A549 (cell line): Measurements from ENCODE around the gene C1QBP.

Experiments used
- CTCF ChIP-seq: fragments of >200 bp; sonication (Bioruptor Twin); formaldehyde crosslinking; IDR thresholded peaks from 3 replicates; pipeline ENCODE4 v1.5.1; 2016
- KDM1A ChIP-seq: fragments of 200-600 bp; sonication (generic); IDR thresholded peaks from 2 replicates; pipeline ENCODE4 v1.6.1; 2016; ENCODE audit warnings: low read depth, mild to moderate bottlenecking
- MAX ChIP-seq: IDR thresholded peaks from 2 replicates; pipeline ENCODE4 v1.6.1; 2012
- PHF8 ChIP-seq: fragments of 200-600 bp; sonication (generic); IDR thresholded peaks from 2 replicates; pipeline ENCODE4 v1.6.1; 2016; ENCODE audit warnings: low read depth, mild to moderate bottlenecking, antibody characterized with exemption, moderate library complexity, borderline replicate concordance
- POLR2A ChIP-seq: IDR thresholded peaks from 2 replicates; pipeline ENCODE4 v1.6.1; 2012; ENCODE audit warnings: mild to moderate bottlenecking, low read length
- POLR2AphosphoS2 ChIP-seq: conservative IDR thresholded peaks from 2 replicates; pipeline ENCODE4 v1.6.1; 2012; ENCODE audit warnings: low read length, improper control_type of control experiment, inconsistent platforms
- RCOR1 ChIP-seq: fragments of 150-350 bp; IDR thresholded peaks from 2 replicates; pipeline ENCODE4 v1.6.1; 2014; ENCODE audit warnings: antibody characterized with exemption, low read length, low read depth
- RFX5 ChIP-seq: fragments of 450-650 bp; IDR thresholded peaks from 2 replicates; pipeline ENCODE4 v1.7.1; 2014; ENCODE audit warnings: antibody characterized with exemption, mild to moderate bottlenecking, moderate library complexity
- RNF2 ChIP-seq: fragments of 200-600 bp; sonication (generic); IDR thresholded peaks from 2 replicates; pipeline ENCODE4 v1.6.1; 2016; ENCODE audit warnings: low read depth, mild to moderate bottlenecking, antibody characterized with exemption, moderate library complexity, borderline replicate concordance
- USF2 ChIP-seq: fragments of 450-650 bp; IDR thresholded peaks from 2 replicates; pipeline ENCODE4 v1.6.1; 2014; ENCODE audit warnings: antibody characterized with exemption
- ZFP36 ChIP-seq: fragments of 450-650 bp; IDR thresholded peaks from 2 replicates; pipeline ENCODE4 v1.6.1; 2014; ENCODE audit warnings: borderline replicate concordance; ENCODE audit not compliant: partially characterized antibody

GRCh38 chr17:5399767-5400166, 39.2 kb downstream of the C1QBP start:
- TF ChIP-seq MAX (no peak), POLR2A (no peak), ZFP36 (no peak), CTCF (no peak), RFX5 (no peak), PHF8 (no peak), USF2 (no peak), RNF2 (no peak), KDM1A (no peak), POLR2AphosphoS2 (no peak), RCOR1 (no peak)
